GM10847 (cell line): ENCODE measurements around the gene ICAM1.
A peak's percentile ranks its signal among the peaks of the same experiment; 100 is the strongest.

Experiments used
- POLR2A ChIP-seq: IDR thresholded peaks from 2 replicates; pipeline ENCODE4 v1.6.1; 2011; ENCODE audit not compliant: insufficient read length; ENCODE audit errors: extremely low read depth

ICAM1 gene

DNA sequence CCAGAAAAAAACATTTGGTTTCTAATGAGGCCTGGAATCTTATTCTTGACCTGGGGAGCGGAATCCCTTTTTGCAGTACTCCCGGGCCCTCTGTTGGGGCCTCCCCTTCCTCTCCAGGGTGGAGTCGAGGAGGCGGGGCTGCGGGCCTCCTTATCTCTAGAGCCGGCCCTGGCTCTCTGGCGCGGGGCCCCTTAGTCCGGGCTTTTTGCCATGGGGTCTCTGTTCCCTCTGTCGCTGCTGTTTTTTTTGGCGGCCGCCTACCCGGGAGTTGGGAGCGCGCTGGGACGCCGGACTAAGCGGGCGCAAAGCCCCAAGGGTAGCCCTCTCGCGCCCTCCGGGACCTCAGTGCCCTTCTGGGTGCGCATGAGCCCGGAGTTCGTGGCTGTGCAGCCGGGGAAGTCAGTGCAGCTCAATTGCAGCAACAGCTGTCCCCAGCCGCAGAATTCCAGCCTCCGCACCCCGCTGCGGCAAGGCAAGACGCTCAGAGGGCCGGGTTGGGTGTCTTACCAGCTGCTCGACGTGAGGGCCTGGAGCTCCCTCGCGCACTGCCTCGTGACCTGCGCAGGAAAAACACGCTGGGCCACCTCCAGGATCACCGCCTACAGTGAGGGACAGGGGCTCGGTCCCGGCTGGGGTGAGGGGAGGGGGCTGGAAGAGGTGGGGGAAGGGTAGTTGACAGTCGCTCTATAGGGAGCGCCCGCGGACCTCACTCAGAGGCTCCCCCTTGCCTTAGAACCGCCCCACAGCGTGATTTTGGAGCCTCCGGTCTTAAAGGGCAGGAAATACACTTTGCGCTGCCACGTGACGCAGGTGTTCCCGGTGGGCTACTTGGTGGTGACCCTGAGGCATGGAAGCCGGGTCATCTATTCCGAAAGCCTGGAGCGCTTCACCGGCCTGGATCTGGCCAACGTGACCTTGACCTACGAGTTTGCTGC, 16.1 kb downstream of the ICAM1 start, which contains the start of gene ICAM4:
Gene ICAM4, plus strand, starts transcription at position 153 of the 935 bp plus-strand sequence. Its CDS starts 58 bp downstream, at position 211.
- TF ChIP-seq POLR2A: peak; percentile 11

GRCh38 chr19:10288662-10289166, 17.8 kb downstream of the ICAM1 start:
- TF ChIP-seq POLR2A: no peak

GRCh38 chr19:10289167-10289835, 18.4 kb downstream of the ICAM1 start:
- peak; percentile 9 for TF ChIP-seq POLR2A

- TF ChIP-seq POLR2A: no peak
Observed at GRCh38 chr19:10289836-10290356, 19.0 kb downstream of the ICAM1 start, which contains the start of gene ICAM5. Gene ICAM5, plus strand, starts transcription at chr19:10289952. Its CDS starts 92 bp downstream, at chr19:10290044.

DNA sequence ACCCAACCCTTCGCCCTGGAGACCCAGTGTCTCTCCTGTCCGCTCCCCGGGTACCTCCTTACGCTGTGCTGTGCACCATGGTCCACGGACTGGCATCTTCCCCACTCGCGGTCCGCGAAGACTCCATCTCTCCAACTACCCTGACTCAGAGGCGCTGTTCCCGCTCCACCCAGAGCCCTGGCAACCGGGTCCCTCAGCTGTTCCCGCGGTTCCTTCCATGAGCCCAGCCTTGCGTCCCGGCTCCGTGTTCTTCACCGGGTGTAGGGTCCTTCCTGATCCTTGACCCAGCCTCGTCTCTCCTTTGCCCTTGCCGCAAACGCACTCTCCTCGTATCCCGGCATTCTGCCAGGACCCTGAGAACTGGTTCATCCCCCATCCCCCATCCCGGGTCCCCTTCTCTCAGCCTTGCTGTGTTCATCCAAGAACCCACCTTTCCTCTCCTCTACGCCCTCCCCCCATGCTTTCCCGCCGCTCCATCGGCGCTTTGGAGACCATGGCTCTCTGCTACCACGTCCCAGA, 19.5 kb downstream of the ICAM1 start:
- TF ChIP-seq POLR2A: no peak

DNA sequence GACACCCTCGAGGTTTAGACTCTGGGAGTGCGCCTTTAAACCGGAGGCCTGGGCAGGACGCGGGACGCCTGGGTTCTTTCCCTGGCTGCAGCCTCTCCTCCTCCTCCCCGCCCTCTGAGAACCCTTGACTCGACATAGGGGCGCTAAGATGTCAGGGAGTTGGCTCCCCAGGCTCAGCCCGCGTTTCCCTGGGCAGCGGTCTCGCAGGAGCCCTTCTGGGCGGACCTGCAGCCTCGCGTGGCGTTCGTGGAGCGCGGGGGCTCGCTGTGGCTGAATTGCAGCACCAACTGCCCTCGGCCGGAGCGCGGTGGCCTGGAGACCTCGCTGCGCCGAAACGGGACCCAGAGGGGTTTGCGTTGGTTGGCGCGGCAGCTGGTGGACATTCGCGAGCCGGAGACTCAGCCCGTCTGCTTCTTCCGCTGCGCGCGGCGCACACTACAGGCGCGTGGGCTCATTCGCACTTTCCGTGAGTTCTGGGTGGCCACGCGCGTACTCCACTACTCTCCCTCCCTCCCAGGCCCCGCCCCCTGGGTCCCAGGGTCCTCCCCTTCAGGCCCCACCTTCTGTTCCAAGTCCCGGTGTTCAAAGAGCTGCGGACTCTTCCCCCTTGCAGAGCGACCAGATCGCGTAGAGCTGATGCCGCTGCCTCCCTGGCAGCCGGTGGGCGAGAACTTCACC, 20.1 kb downstream of the ICAM1 start:
- no peak for TF ChIP-seq POLR2A

- TF ChIP-seq POLR2A: no peak
Observed at GRCh38 chr19:10291554-10292205, 20.8 kb downstream of the ICAM1 start.

DNA sequence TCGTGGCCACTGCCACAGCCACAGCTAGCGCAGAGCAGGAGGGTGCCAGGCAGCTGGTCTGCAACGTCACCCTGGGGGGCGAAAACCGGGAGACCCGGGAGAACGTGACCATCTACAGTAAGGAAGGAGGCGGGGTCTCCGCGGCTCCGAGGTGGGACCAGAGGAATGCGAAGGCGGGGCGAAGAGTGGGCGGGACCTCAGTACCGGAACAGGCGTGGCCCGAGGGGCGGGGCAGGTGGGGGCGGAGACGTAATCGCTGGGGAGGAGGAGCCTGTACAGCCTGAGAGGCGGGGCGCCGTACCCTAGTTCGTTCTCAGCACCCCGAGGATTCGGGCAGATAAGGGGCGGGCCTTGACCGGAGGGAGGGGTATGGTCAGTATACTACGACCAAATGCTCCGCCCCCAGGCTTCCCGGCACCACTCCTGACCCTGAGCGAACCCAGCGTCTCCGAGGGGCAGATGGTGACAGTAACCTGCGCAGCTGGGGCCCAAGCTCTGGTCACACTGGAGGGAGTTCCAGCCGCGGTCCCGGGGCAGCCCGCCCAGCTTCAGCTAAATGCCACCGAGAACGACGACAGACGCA, 21.4 kb downstream of the ICAM1 start:
- no peak for TF ChIP-seq POLR2A

DNA sequence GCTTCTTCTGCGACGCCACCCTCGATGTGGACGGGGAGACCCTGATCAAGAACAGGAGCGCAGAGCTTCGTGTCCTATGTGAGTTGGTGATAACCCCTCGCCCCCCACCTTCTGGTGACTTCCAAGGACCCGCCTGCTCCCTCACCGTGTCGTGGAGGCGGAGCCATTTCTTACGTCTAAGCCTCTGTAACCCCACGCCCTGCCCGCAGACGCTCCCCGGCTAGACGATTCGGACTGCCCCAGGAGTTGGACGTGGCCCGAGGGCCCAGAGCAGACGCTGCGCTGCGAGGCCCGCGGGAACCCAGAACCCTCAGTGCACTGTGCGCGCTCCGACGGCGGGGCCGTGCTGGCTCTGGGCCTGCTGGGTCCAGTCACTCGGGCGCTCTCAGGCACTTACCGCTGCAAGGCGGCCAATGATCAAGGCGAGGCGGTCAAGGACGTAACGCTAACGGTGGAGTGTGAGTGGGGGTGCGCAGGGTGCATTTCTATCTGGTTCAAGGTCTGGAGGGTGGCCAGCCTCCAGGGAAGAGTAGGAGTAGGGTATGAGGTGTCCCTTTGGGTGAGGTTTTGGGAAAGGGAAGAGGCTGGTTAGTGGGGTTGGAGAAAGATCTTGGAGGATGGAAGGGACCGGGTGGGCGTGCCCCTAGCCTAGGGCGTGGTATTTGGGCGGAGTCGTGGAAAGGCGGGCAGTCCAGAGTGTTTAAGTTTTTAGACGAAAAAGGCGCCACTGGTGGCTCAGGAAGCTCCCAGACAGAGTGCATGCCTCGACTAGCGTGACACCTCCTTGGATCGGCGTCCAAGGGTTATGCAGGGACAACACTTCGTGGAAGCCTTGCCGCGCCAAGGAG, 22.1 kb downstream of the ICAM1 start:
- no peak for TF ChIP-seq POLR2A

- TF ChIP-seq POLR2A: no peak
Observed at GRCh38 chr19:10293637-10294367, 22.9 kb downstream of the ICAM1 start.

DNA sequence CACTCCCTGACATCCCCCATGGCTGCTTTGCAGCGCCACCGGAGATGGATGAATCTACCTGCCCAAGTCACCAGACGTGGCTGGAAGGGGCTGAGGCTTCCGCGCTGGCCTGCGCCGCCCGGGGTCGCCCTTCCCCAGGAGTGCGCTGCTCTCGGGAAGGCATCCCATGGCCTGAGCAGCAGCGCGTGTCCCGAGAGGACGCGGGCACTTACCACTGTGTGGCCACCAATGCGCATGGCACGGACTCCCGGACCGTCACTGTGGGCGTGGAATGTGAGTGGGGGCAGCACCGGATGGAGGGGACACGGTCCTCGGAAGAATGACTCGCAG, 23.4 kb downstream of the ICAM1 start:
- TF ChIP-seq POLR2A: no peak

DNA sequence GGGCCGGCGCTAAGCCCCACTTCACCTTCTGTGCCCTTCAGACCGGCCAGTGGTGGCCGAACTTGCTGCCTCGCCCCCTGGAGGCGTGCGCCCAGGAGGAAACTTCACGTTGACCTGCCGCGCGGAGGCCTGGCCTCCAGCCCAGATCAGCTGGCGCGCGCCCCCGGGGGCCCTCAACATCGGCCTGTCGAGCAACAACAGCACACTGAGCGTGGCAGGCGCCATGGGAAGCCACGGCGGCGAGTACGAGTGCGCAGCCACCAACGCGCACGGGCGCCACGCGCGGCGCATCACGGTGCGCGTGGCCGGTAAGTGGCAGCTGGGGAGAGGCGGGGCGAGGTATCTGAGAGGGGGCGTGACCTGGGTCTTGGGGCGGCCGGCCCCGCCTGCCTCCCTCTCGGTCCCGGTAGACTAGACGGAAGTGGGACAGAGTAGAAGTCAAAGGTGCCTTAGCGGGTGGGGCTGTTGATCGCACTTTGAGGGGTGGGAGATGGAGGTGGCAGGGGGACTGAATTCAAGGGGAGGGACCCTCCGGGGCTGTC, 24.5 kb downstream of the ICAM1 start:
- TF ChIP-seq POLR2A: no peak
